Glutamatergic neuron (in vitro differentiated cells): ENCODE measurements around the gene SYNE2. TPM values are rescaled to one million over a fixed set of nuclear protein-coding genes. Genes with fewer than 3 reads are reported as not detected.

Source experiments
- DNase-seq: peaks from one replicate; pipeline ENCODE4 v3.0.0; 2022
- H3K27ac Mint-ChIP-seq: one replicate; pipeline ENCODE4 v1.8.0; 2020; ENCODE audit warnings: mild to moderate bottlenecking, mixed read lengths, inconsistent platforms; ENCODE audit not compliant: unreplicated experiment
- H3K27me3 Mint-ChIP-seq: one replicate; pipeline ENCODE4 v1.8.0; 2020; ENCODE audit warnings: mild to moderate bottlenecking, moderate library complexity, mixed read lengths, inconsistent platforms; ENCODE audit not compliant: unreplicated experiment
- H3K36me3 Mint-ChIP-seq: one replicate; pipeline ENCODE4 v1.8.0; 2020; ENCODE audit warnings: mild to moderate bottlenecking, mixed read lengths, inconsistent platforms; ENCODE audit not compliant: unreplicated experiment
- H3K4me1 Mint-ChIP-seq: one replicate; pipeline ENCODE4 v1.8.0; 2020; ENCODE audit warnings: mild to moderate bottlenecking, low read depth, mixed read lengths, inconsistent platforms; ENCODE audit not compliant: unreplicated experiment
- H3K4me3 Mint-ChIP-seq: one replicate; pipeline ENCODE4 v1.8.0; 2020; ENCODE audit warnings: mild to moderate bottlenecking, mixed read lengths, inconsistent platforms; ENCODE audit not compliant: unreplicated experiment
- H3K9me3 Mint-ChIP-seq: one replicate; pipeline ENCODE4 v1.8.0; 2020; ENCODE audit warnings: mild to moderate bottlenecking, moderate library complexity, mixed read lengths, inconsistent platforms; ENCODE audit not compliant: unreplicated experiment
- total RNA-seq: library from RNA; stranded (reverse); fragmentation: NEBNext Ultra II Directional; extraction: Animal tissue kit (Norgen Biotek cat#: 25700); gene quantifications from one replicate; pipeline ENCODE4 v1.2.1, GENCODE V29; 2021; ENCODE audit not compliant: unreplicated experiment
- TF ChIP-seq, protein P1 (sequence below): fragments of 200-600 bp; sonication (generic); IDR thresholded peaks from one replicate; pipeline ENCODE4 v1.5.0; 2021; ENCODE audit not compliant: partially characterized antibody, unreplicated experiment

SYNE2 gene
- total RNA-seq, 1 donor from 2014 or later = 81.7 TPM

DNA sequence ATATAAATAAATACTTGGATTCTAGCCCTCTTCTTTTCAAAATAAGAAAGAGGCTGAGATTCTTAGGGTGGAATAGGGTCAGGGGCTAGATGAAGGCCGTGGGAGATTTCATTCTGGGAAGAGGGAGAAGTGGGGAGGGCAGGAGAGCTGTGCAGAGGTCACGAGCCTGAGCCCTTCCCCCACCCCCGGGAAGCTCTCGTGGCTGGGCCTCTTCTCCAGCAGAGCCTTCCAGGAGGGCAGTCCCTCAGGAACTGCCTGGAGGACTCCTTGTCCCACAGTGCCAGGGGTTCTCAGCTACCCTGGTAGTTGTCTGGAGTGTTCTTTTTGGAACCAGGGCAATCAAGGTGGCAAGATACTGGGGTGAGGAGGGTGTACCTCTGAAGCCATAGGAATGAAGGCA, 347.4 kb downstream of the SYNE2 start:
- TF ChIP-seq, protein P1, sequence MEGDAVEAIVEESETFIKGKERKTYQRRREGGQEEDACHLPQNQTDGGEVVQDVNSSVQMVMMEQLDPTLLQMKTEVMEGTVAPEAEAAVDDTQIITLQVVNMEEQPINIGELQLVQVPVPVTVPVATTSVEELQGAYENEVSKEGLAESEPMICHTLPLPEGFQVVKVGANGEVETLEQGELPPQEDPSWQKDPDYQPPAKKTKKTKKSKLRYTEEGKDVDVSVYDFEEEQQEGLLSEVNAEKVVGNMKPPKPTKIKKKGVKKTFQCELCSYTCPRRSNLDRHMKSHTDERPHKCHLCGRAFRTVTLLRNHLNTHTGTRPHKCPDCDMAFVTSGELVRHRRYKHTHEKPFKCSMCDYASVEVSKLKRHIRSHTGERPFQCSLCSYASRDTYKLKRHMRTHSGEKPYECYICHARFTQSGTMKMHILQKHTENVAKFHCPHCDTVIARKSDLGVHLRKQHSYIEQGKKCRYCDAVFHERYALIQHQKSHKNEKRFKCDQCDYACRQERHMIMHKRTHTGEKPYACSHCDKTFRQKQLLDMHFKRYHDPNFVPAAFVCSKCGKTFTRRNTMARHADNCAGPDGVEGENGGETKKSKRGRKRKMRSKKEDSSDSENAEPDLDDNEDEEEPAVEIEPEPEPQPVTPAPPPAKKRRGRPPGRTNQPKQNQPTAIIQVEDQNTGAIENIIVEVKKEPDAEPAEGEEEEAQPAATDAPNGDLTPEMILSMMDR = no peak
- peaks cover 29% of the 10 kb centered on the region for H3K4me1 Mint-ChIP-seq
- no peak overlapping the region for H3K4me3 Mint-ChIP-seq
- peaks cover 2% of the 10 kb centered on the region for H3K27me3 Mint-ChIP-seq
- DNase-seq = peak; percentile 40
- no peaks in the 10 kb centered on the region for H3K36me3 Mint-ChIP-seq
- no peaks in the 10 kb centered on the region for H3K9me3 Mint-ChIP-seq
- H3K27ac Mint-ChIP-seq = no peak overlapping the region

- no peak overlapping the region for H3K4me3 Mint-ChIP-seq
- DNase-seq = no peak
- H3K9me3 Mint-ChIP-seq = no peaks in the 10 kb centered on the region
- TF ChIP-seq, protein P1 = no peak
- H3K4me1 Mint-ChIP-seq = peaks cover 25% of the 10 kb centered on the region
- peaks cover 2% of the 10 kb centered on the region for H3K27me3 Mint-ChIP-seq
- H3K27ac Mint-ChIP-seq = no peak overlapping the region
- no peaks in the 10 kb centered on the region for H3K36me3 Mint-ChIP-seq
These were observed 348.5 kb downstream of the SYNE2 start for GRCh38 chr14:64201296-64201695.

DNA sequence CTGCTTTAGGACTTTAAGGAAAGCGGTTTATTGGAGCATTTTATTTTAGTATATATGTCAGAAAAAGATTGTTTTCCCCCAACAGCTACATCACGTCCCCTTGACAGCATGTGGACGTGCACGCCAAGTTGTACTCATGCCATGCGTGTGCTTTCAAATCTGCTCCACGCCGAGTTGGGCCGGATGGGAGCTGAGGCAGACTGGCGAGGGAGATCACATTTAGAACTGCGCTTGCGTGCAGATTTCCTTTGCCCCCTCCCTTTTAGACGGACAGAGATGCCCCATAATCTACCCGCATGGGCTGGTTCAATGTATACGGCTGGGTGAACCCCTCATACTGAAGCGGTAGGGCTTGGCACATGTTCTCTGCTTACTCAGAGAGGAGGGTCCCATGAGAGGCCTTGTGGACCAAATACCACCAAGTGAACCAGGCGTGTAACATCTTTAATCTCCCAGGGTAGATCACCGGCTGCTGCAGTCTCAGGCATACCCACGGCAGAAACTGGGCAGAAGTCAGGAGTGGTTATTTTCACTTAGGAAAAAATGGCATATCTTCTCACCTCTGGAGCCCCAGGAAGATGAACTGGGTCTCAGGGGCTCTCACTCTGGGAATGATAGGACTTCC, 349.2 kb downstream of the SYNE2 start:
- H3K9me3 Mint-ChIP-seq = no peaks in the 10 kb centered on the region
- no peak overlapping the region for H3K4me3 Mint-ChIP-seq
- peaks cover 21% of the 10 kb centered on the region for H3K4me1 Mint-ChIP-seq
- no peak for DNase-seq
- TF ChIP-seq, protein P1 = no peak
- no peaks in the 10 kb centered on the region for H3K36me3 Mint-ChIP-seq
- peaks cover 2% of the 10 kb centered on the region for H3K27me3 Mint-ChIP-seq
- H3K27ac Mint-ChIP-seq = no peak overlapping the region

DNA sequence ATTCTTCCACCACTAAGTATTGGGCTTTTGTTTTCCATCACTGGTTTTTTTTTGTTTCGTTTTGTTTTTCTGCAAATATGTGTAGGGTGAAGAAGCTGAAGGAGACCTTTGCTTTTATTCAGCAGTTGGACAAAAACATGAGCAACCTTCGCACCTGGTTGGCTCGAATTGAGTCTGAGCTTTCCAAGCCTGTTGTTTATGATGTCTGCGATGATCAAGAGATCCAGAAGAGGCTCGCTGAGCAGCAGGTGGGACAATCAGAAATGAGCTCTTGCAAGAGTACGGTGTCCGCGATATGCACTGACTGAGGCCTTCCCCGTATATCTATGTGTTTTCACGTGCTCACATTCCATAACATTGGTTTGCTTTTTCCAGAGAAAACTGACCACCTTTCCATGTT, 349.9 kb downstream of the SYNE2 start:
- Mint-ChIP-seq H3K27ac (no peak overlapping the region), H3K4me3 (no peak overlapping the region), H3K4me1 (peaks cover 14% of the 10 kb centered on the region), H3K27me3 (peaks cover 2% of the 10 kb centered on the region), H3K36me3 (no peaks in the 10 kb centered on the region), H3K9me3 (no peaks in the 10 kb centered on the region)
- DNase-seq = no peak
- TF ChIP-seq, protein P1 = no peak

DNA sequence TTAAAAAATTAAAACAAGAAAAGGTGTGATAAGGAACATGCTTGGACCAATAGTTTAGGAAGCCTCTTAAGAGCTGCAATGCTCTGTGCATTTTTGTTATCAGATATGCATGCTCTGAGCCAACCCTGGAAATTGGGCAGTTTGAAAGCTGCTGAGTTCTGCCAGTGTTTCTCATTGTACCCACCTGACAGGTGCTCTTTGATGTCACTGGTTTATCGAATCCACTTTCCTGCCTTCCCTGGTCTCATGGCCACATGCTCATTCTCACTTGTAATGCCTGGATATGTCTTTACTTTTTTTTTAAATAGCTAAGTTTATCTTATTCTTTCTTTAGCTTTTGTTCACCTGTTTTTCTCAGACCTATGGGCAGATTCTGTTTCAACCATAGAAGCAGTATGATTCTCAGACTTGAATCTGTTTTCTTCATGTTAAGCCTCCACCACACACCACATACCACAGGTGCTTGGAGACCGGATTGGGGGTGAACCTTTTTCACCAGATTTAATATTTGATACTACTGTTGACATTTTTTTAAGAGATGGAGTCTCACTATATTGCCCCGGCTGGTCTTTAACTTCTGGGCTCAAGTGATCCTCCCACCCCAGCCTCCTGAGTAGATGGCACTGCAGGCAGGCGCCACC, 350.7 kb downstream of the SYNE2 start:
- Mint-ChIP-seq H3K27me3 (peaks cover 2% of the 10 kb centered on the region), H3K4me1 (peaks cover 13% of the 10 kb centered on the region), H3K36me3 (no peaks in the 10 kb centered on the region), H3K27ac (no peak overlapping the region), H3K9me3 (no peaks in the 10 kb centered on the region), H3K4me3 (no peak overlapping the region)
- no peak for DNase-seq
- TF ChIP-seq, protein P1 = no peak
